IMR-90 (cell line): ENCODE measurements around the gene WAC.

Source experiments
- CEBPB ChIP-seq: IDR thresholded peaks from 2 replicates; pipeline ENCODE4 v1.6.1; 2012; ENCODE audit warnings: low read depth, low read length, improper control_type of control experiment
- MAFK ChIP-seq: IDR thresholded peaks from 2 replicates; pipeline ENCODE4 v1.6.1; 2012; ENCODE audit warnings: low read depth, low read length, improper control_type of control experiment
- POLR2A ChIP-seq: IDR thresholded peaks from 2 replicates; pipeline ENCODE4 v1.6.1; 2012; ENCODE audit warnings: mild to moderate bottlenecking, low read depth, low read length
- RFX5 ChIP-seq: IDR thresholded peaks from 2 replicates; pipeline ENCODE4 v1.8.0; 2012; ENCODE audit warnings: low read depth, mild to moderate bottlenecking, low read length, moderate library complexity
- SMC3 ChIP-seq: fragments of 150-350 bp; IDR thresholded peaks from 2 replicates; pipeline ENCODE4 v1.6.1; 2016; ENCODE audit warnings: low read depth, mild to moderate bottlenecking, antibody characterized with exemption, low read length, moderate library complexity
- TF ChIP-seq, protein P1 (sequence below): conservative IDR thresholded peaks from 2 replicates; pipeline ENCODE4 v1.5.1; 2012; ENCODE audit warnings: mild to moderate bottlenecking, low read depth, low read length, improper control_type of control experiment
- TF ChIP-seq, protein P2 (sequence below): fragments of 150-350 bp; IDR thresholded peaks from 2 replicates; pipeline ENCODE4 v1.6.1; 2017; ENCODE audit warnings: mild to moderate bottlenecking, antibody characterized with exemption, low read length, low read depth

GRCh38 chr10:28530751-28531150 is 2.2 kb upstream of the WAC start:
- TF ChIP-seq, protein P1, sequence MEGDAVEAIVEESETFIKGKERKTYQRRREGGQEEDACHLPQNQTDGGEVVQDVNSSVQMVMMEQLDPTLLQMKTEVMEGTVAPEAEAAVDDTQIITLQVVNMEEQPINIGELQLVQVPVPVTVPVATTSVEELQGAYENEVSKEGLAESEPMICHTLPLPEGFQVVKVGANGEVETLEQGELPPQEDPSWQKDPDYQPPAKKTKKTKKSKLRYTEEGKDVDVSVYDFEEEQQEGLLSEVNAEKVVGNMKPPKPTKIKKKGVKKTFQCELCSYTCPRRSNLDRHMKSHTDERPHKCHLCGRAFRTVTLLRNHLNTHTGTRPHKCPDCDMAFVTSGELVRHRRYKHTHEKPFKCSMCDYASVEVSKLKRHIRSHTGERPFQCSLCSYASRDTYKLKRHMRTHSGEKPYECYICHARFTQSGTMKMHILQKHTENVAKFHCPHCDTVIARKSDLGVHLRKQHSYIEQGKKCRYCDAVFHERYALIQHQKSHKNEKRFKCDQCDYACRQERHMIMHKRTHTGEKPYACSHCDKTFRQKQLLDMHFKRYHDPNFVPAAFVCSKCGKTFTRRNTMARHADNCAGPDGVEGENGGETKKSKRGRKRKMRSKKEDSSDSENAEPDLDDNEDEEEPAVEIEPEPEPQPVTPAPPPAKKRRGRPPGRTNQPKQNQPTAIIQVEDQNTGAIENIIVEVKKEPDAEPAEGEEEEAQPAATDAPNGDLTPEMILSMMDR, result no peak
- TF ChIP-seq POLR2A (no peak), CEBPB (no peak), SMC3 (no peak), RFX5 (no peak), MAFK (no peak)
- TF ChIP-seq, protein P2, sequence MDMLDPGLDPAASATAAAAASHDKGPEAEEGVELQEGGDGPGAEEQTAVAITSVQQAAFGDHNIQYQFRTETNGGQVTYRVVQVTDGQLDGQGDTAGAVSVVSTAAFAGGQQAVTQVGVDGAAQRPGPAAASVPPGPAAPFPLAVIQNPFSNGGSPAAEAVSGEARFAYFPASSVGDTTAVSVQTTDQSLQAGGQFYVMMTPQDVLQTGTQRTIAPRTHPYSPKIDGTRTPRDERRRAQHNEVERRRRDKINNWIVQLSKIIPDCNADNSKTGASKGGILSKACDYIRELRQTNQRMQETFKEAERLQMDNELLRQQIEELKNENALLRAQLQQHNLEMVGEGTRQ, result no peak
